Activated T-cell treated with anti-CD3 and anti-CD28 coated beads, Interleukin-2, amount 50 U/mL, for 4 hours (primary cell): ENCODE measurements around the gene AMMECR1. TPM values are rescaled to one million over a fixed set of nuclear protein-coding genes. Genes with fewer than 3 reads are reported as not detected.

Source experiments
- ATAC-seq, 2 donors: fragments of 200-7000 bp; cut with Tn5 transposase; one replicate each; pipeline ENCODE4 v1.10.0; 2021
- DNase-seq: peaks from one replicate; pipeline ENCODE4 v3.0.0-alpha.2; 2020
- H3K27me3 Mint-ChIP-seq: one replicate; pipeline ENCODE4 v1.8.0; 2021; ENCODE audit warnings: low read depth, mixed read lengths
- H3K36me3 Mint-ChIP-seq: one replicate; pipeline ENCODE4 v1.8.0; 2022; ENCODE audit warnings: mixed read lengths; ENCODE audit not compliant: insufficient read depth
- H3K4me1 Mint-ChIP-seq: one replicate; pipeline ENCODE4 v1.8.0; 2021; ENCODE audit warnings: low read depth, mixed read lengths
- H3K4me3 Mint-ChIP-seq: one replicate; pipeline ENCODE4 v1.8.0; 2021; ENCODE audit warnings: mild to moderate bottlenecking, moderate library complexity, mixed read lengths
- H3K9me3 Mint-ChIP-seq: one replicate; pipeline ENCODE4 v1.8.0; 2021; ENCODE audit warnings: mixed read lengths
- total RNA-seq, 3 donors: library from RNA; stranded (reverse); gene quantifications; one replicate each; pipeline ENCODE4 v1.2.1, GENCODE V29; 2021

Gene AMMECR1
- total RNA-seq, 3 donors from 2014 or later, result 12.6 to 13.4 (median 13.2) TPM

DNA sequence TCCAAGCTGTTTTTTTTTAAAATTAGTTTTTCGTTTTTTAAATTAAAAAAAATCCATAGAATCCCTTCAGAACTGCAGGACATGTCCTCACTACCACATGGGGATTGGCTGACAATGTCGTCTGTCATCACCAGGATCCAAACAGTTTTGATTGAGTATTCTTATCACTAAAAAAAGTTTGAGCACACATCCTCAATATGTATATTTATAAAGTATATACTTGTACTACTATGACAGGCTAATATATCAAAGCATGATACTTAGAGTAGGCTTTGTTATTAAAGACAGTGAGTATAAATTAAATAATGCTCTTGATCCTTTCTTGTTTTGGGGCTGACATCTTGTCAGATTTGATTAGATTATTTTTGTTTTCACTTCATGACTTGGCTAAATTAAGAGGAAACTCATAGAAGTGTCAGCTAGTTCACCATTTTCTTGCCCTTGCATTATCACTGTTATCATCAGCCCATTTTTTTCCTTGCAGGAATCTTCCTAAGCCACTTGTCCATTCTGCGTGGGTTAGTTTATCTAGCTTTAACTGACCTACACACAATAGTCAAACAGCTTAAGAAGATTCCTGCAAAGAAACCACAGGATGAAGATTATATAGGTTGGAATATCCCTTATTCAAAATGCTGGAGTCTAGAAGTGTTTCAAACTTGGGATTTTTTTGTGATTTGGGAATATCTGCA lies 92.8 kb downstream of the AMMECR1 start:
- peaks cover 39% of the 10 kb centered on the region for H3K4me1 Mint-ChIP-seq
- H3K27me3 Mint-ChIP-seq, result no peaks in the 10 kb centered on the region
- no peaks in the 10 kb centered on the region for H3K9me3 Mint-ChIP-seq
- no peak for DNase-seq
- peaks cover 3% of the 10 kb centered on the region for H3K36me3 Mint-ChIP-seq
- no peak for ATAC-seq
- H3K4me3 Mint-ChIP-seq, result no peak overlapping the region

DNA sequence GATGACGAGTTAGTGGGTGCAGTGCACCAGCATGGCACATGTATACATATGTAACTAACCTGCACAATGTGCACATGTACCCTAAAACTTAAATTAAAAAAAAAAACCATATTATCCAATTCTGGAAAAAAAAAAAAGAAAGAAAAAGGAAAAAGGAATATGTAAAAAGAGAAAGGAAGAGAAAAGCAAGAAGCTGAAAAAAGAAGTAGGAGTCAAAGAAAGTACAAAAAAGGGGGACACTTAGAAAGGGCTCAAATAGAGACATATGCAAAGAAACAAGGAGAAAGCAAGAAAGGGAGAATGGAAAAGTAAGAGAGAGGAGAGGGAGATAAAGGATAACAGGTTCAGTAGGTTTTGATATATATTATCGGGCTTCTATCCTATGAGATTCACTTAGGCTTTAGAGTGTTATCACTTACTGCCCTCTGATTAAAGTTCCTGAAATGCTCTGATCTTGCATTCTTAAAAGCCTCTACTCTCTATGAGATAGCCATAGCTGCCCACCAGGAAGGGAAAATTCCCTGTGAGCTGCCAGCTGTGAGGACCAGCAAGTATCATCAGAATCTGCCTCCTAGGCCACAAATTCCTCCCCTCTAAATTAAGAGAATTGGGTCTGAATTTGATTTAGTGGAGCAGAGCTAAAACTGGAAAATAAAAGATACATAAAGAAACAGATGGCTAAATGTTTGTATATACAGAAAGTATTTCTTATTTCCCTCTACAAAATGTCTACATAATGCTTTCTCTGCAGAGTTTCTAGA lies 95.2 kb downstream of the AMMECR1 start:
- no peaks in the 10 kb centered on the region for H3K27me3 Mint-ChIP-seq
- no peak overlapping the region for H3K4me3 Mint-ChIP-seq
- peaks cover 3% of the 10 kb centered on the region for H3K36me3 Mint-ChIP-seq
- no peak for DNase-seq
- peaks cover 38% of the 10 kb centered on the region for H3K4me1 Mint-ChIP-seq
- no peaks in the 10 kb centered on the region for H3K9me3 Mint-ChIP-seq
- ATAC-seq, result no peak

DNA sequence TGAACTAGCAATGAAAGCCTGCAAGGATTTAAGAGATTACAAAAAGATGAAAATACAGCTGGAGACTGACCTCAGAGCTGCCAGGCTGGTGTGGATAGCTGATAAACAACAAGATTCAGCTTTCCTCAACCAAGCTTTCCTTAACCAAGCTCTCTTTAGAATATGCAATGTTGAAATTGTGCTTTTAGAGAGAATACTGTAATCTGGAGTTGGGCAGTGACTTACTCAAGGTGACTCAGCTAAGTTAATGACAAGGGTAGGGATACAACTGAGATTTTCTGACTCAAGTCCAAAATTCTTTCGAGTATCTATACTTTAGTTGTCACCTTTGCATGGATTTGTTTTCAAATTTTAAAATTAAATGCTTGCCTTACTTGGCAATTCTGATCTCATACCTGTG lies 98.0 kb downstream of the AMMECR1 start:
- no peaks in the 10 kb centered on the region for H3K9me3 Mint-ChIP-seq
- ATAC-seq (no peak), DNase-seq (no peak)
- H3K36me3 Mint-ChIP-seq, result peaks cover 7% of the 10 kb centered on the region
- no peaks in the 10 kb centered on the region for H3K27me3 Mint-ChIP-seq
- no peak overlapping the region for H3K4me3 Mint-ChIP-seq
- peaks cover 41% of the 10 kb centered on the region for H3K4me1 Mint-ChIP-seq

DNA sequence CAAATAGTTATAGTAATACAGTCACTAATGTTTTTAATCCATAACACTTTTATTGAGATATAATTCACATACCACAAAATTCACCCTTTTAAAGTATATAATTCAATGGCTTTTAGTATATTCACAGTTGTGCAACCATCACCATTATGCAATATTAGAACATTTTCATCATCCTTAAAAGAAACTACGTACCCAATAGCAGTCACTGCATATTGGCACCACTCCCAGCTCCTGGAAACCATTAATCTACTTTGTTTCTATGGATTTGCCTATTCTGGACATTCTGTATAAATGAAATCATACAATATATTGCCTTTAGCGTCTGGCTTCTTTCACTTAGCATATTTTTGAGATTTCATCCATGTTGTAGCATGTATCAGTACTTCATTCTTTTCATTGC lies 99.3 kb downstream of the AMMECR1 start:
- H3K4me1 Mint-ChIP-seq, result peaks cover 38% of the 10 kb centered on the region
- H3K27me3 Mint-ChIP-seq, result no peaks in the 10 kb centered on the region
- H3K9me3 Mint-ChIP-seq, result no peaks in the 10 kb centered on the region
- H3K4me3 Mint-ChIP-seq, result no peak overlapping the region
- DNase-seq, result no peak
- no peak for ATAC-seq
- peaks cover 10% of the 10 kb centered on the region for H3K36me3 Mint-ChIP-seq

- H3K9me3 Mint-ChIP-seq, result no peaks in the 10 kb centered on the region
- peaks cover 9% of the 10 kb centered on the region for H3K36me3 Mint-ChIP-seq
- H3K4me1 Mint-ChIP-seq, result peaks cover 35% of the 10 kb centered on the region
- H3K27me3 Mint-ChIP-seq, result no peaks in the 10 kb centered on the region
- DNase-seq (no peak), ATAC-seq (no peak)
- no peak overlapping the region for H3K4me3 Mint-ChIP-seq
Measured at GRCh38 chrX:110216027-110216426, 101.9 kb downstream of the AMMECR1 start.

GRCh38 chrX:110215411-110215810 lies 102.5 kb downstream of the AMMECR1 start:
- Mint-ChIP-seq H3K4me1 (peaks cover 35% of the 10 kb centered on the region), H3K9me3 (no peaks in the 10 kb centered on the region), H3K4me3 (no peak overlapping the region), H3K36me3 (peaks cover 9% of the 10 kb centered on the region), H3K27me3 (no peaks in the 10 kb centered on the region)
- ATAC-seq (no peak), DNase-seq (no peak)

- Mint-ChIP-seq H3K36me3 (peaks cover 9% of the 10 kb centered on the region), H3K4me3 (no peak overlapping the region), H3K27me3 (no peaks in the 10 kb centered on the region), H3K4me1 (peaks cover 30% of the 10 kb centered on the region), H3K9me3 (no peaks in the 10 kb centered on the region)
- DNase-seq, result no peak
- no peak for ATAC-seq
Measured at GRCh38 chrX:110214684-110215083, 103.2 kb downstream of the AMMECR1 start.

- Mint-ChIP-seq H3K4me3 (no peak overlapping the region), H3K9me3 (no peaks in the 10 kb centered on the region), H3K4me1 (peaks cover 24% of the 10 kb centered on the region), H3K36me3 (peaks cover 9% of the 10 kb centered on the region), H3K27me3 (no peaks in the 10 kb centered on the region)
- ATAC-seq, result no peak
- no peak for DNase-seq
Measured at GRCh38 chrX:110213183-110213582, 104.7 kb downstream of the AMMECR1 start.

- H3K4me3 Mint-ChIP-seq, result no peak overlapping the region
- H3K27me3 Mint-ChIP-seq, result no peaks in the 10 kb centered on the region
- no peaks in the 10 kb centered on the region for H3K9me3 Mint-ChIP-seq
- peaks cover 16% of the 10 kb centered on the region for H3K4me1 Mint-ChIP-seq
- ATAC-seq (no peak), DNase-seq (no peak)
- peaks cover 9% of the 10 kb centered on the region for H3K36me3 Mint-ChIP-seq
Measured at GRCh38 chrX:110212299-110212698, 105.6 kb downstream of the AMMECR1 start.

- ATAC-seq (no peak), DNase-seq (no peak)
- peaks cover 7% of the 10 kb centered on the region for H3K4me1 Mint-ChIP-seq
- no peaks in the 10 kb centered on the region for H3K27me3 Mint-ChIP-seq
- no peak overlapping the region for H3K4me3 Mint-ChIP-seq
- H3K9me3 Mint-ChIP-seq, result no peaks in the 10 kb centered on the region
- peaks cover 9% of the 10 kb centered on the region for H3K36me3 Mint-ChIP-seq
Measured at GRCh38 chrX:110211340-110211739, 106.5 kb downstream of the AMMECR1 start.

- H3K9me3 Mint-ChIP-seq, result no peaks in the 10 kb centered on the region
- ATAC-seq (no peak), DNase-seq (no peak)
- no peaks in the 10 kb centered on the region for H3K27me3 Mint-ChIP-seq
- peaks cover 8% of the 10 kb centered on the region for H3K4me1 Mint-ChIP-seq
- H3K36me3 Mint-ChIP-seq, result peaks cover 7% of the 10 kb centered on the region
- H3K4me3 Mint-ChIP-seq, result no peak overlapping the region
Measured at GRCh38 chrX:110210417-110211139, 107.3 kb downstream of the AMMECR1 start.

GRCh38 chrX:110208092-110208491 lies 109.8 kb downstream of the AMMECR1 start:
- H3K4me1 Mint-ChIP-seq, result peaks cover 7% of the 10 kb centered on the region
- H3K4me3 Mint-ChIP-seq, result no peak overlapping the region
- H3K9me3 Mint-ChIP-seq, result no peaks in the 10 kb centered on the region
- ATAC-seq, result no peak
- no peak for DNase-seq
- peaks cover 3% of the 10 kb centered on the region for H3K36me3 Mint-ChIP-seq
- no peaks in the 10 kb centered on the region for H3K27me3 Mint-ChIP-seq

DNA sequence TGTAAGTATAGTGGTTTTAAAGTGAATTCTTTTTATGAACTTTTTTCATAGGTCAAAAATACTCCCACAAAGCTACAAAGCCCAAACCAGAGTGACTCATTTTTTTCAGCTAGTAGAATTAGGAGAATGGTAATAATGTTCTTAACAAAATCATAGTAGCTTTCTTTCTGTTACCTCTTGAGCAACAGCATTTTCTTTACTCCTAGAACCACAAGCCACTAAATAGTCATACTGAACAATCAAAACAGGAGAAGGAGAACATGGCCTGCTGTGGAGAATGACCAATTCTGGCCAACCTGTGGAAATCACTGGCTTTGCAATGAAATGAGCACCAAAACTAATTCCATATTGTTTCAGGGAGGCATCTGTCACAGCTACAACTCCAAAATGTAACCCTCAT lies 112.9 kb downstream of the AMMECR1 start:
- Mint-ChIP-seq H3K9me3 (no peaks in the 10 kb centered on the region), H3K4me3 (no peak overlapping the region), H3K36me3 (peaks cover 6% of the 10 kb centered on the region), H3K27me3 (no peaks in the 10 kb centered on the region), H3K4me1 (peaks cover 10% of the 10 kb centered on the region)
- DNase-seq (no peak), ATAC-seq (no peak)

DNA sequence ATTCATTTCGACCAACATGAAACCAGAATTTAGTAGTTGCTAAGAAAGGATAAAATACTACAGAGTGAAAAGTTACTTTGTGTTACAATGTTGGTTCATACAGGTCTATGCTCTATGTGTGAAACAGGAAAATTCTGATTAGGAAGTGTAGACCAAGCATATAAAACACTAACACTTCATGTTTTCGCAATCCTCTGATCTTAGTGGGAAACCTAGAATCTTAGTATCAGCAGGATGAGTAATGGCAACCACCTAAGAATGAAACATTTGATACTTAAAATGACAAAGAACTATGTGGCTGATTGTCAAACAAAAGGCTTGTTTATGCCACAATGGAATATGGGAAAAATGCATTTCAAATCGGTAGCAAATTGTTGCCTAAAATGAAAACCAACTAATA lies 116.1 kb downstream of the AMMECR1 start:
- Mint-ChIP-seq H3K36me3 (peaks cover 6% of the 10 kb centered on the region), H3K9me3 (no peaks in the 10 kb centered on the region), H3K27me3 (no peaks in the 10 kb centered on the region), H3K4me3 (no peak overlapping the region), H3K4me1 (peaks cover 10% of the 10 kb centered on the region)
- DNase-seq (no peak), ATAC-seq (no peak)
